HepG2 (cell line): ENCODE data around the gene NSFL1C. TPM values are rescaled to one million over a fixed set of nuclear protein-coding genes. Genes with fewer than 3 reads are reported as not detected.

Experiments used
- DRAP1 ChIP-seq: IDR thresholded peaks from 2 replicates; pipeline ENCODE4 v1.6.1; 2016; ENCODE audit warnings: missing genetic modification reagents, missing compliant biosample characterization
- FOXP4 ChIP-seq: sonication (generic); formaldehyde crosslinking; IDR thresholded peaks from 2 replicates; pipeline ENCODE4 v1.4.0; 2020; ENCODE audit warnings: missing genetic modification reagents
- NAIF1 ChIP-seq: sonication (generic); formaldehyde crosslinking; IDR thresholded peaks from 2 replicates; pipeline ENCODE4 v1.5.0; 2020; ENCODE audit warnings: mild to moderate bottlenecking, missing genetic modification reagents, borderline replicate concordance
- NR2C2 ChIP-seq: sonication (generic); formaldehyde crosslinking; IDR thresholded peaks from 2 replicates; pipeline ENCODE4 v1.4.0; 2020; ENCODE audit warnings: missing genetic modification reagents, mild to moderate bottlenecking, moderate library complexity, borderline replicate concordance
- PAWR ChIP-seq: sonication (generic); formaldehyde crosslinking; IDR thresholded peaks from 2 replicates; pipeline ENCODE4 v1.4.0; 2020; ENCODE audit warnings: missing genetic modification reagents, mild to moderate bottlenecking, borderline replicate concordance
- PLRG1 ChIP-seq: fragments of 450-650 bp; conservative IDR thresholded peaks from 2 replicates; pipeline ENCODE4 v1.6.1; 2016
- POLR2G ChIP-seq: fragments of 200-400 bp; formaldehyde crosslinking; IDR thresholded peaks from 2 replicates; pipeline ENCODE4 v1.6.1; 2018; ENCODE audit warnings: mild to moderate bottlenecking, low read depth, low read length, moderate library complexity
- ZBTB43 ChIP-seq: sonication (generic); formaldehyde crosslinking; conservative IDR thresholded peaks from 2 replicates; pipeline ENCODE4 v1.4.0; 2020; ENCODE audit warnings: missing genetic modification reagents
- ZNF142 ChIP-seq: sonication (generic); formaldehyde crosslinking; IDR thresholded peaks from 2 replicates; pipeline ENCODE4 v1.4.0; 2020; ENCODE audit warnings: missing genetic modification reagents
- ZNF3 ChIP-seq: IDR thresholded peaks from 2 replicates; pipeline ENCODE4 v1.7.0; 2017; ENCODE audit warnings: inconsistent platforms
- ZNF331 ChIP-seq: sonication (generic); formaldehyde crosslinking; IDR thresholded peaks from 2 replicates; pipeline ENCODE4 v1.4.0; 2020; ENCODE audit warnings: missing genetic modification reagents
- ZNF512 ChIP-seq: sonication (generic); formaldehyde crosslinking; IDR thresholded peaks from 2 replicates; pipeline ENCODE4 v1.4.0; 2020; ENCODE audit warnings: mild to moderate bottlenecking, missing genetic modification reagents
- ZNF83 ChIP-seq: sonication (generic); formaldehyde crosslinking; IDR thresholded peaks from 2 replicates; pipeline ENCODE4 v1.4.0; 2020; ENCODE audit warnings: missing genetic modification reagents, mild to moderate bottlenecking, borderline replicate concordance
- ZSCAN9 ChIP-seq: IDR thresholded peaks from 2 replicates; pipeline ENCODE4 v1.6.1; 2016; ENCODE audit warnings: borderline replicate concordance
- polyA plus RNA-seq, 8 experiments: library from polyadenylated mRNA; depleted of rRNA in 3 of 8; stranded (reverse) in 7 of 8; unstranded in 1 of 8; fragments of >200 nt; fragmentation: Illumina TruSeq in 4 of 8; extraction: Trizol in 4 of 8; gene quantifications; 2 replicates each; pipeline versions ENCODE4 v1.2.1 to v1.2.3, GENCODE V29; 2011 to 2016; ENCODE audit warnings: low read depth in 4 of 8, missing spikeins in 1 of 8, mixed read lengths in 1 of 8; ENCODE audit not compliant: insufficient read depth in 1 of 8
- total RNA-seq, 5 experiments: library from RNA; depleted of rRNA; stranded (reverse); fragments of >200 nt; fragmentation: Illumina TruSeq; extraction: Trizol; gene quantifications; 2 replicates each; pipeline ENCODE4 v1.2.3, GENCODE V29; 2016; ENCODE audit warnings: low read depth in 1 of 5

The NSFL1C gene
- total and polyA plus RNA-seq, 2 of the 13 experiments (the other 11 are each of a cell fraction or from before 2014, with no cell fraction given): 22.9 to 62.7 TPM

- TF ChIP-seq NR2C2 (CRISPR knock-in tag): peak; percentile 87
- TF ChIP-seq PLRG1: no peak
- TF ChIP-seq DRAP1 (CRISPR knock-in tag): peak; percentile 78
- 0 out of 2 replicates have a peak, but pooled peaks have one; percentile 4 for TF ChIP-seq ZBTB43 (CRISPR knock-in tag)
- peak; percentile 93 for TF ChIP-seq ZNF142 (CRISPR knock-in tag)
- peak; percentile 26; the same call in 1 of the 2 replicates for TF ChIP-seq FOXP4 (CRISPR knock-in tag)
- no peak for TF ChIP-seq PAWR (CRISPR knock-in tag)
- 0 out of 2 replicates have a peak, but pooled peaks have one; percentile 15 for TF ChIP-seq ZNF83 (CRISPR knock-in tag)
- peak; percentile 66; the same call in 1 of the 2 replicates for TF ChIP-seq ZSCAN9 (CRISPR knock-in tag)
- TF ChIP-seq NAIF1 (CRISPR knock-in tag): no peak; the same call in 1 of the 2 replicates
- no peak for TF ChIP-seq ZNF512 (CRISPR knock-in tag)
- 0 out of 2 replicates have a peak, but pooled peaks have one; percentile 40 for TF ChIP-seq ZNF3 (CRISPR knock-in tag)
- TF ChIP-seq POLR2G: peak; percentile 94
- peak; percentile 76 for TF ChIP-seq ZNF331 (CRISPR knock-in tag)
Observed at GRCh38 chr20:1392693-1393506, 73.7 kb downstream of the NSFL1C start, which contains the start of gene FKBP1A (continued).
